Measurements from ENCODE around the gene ABCA1. TPM values are rescaled to one million over a fixed set of nuclear protein-coding genes. Genes with fewer than 3 reads are reported as not detected.

ABCA1 gene
- polyA plus RNA-seq, 1 donor (not counting 4 experiments of a cell fraction or from before 2014, with no cell fraction given), result 23.0 TPM

DNA sequence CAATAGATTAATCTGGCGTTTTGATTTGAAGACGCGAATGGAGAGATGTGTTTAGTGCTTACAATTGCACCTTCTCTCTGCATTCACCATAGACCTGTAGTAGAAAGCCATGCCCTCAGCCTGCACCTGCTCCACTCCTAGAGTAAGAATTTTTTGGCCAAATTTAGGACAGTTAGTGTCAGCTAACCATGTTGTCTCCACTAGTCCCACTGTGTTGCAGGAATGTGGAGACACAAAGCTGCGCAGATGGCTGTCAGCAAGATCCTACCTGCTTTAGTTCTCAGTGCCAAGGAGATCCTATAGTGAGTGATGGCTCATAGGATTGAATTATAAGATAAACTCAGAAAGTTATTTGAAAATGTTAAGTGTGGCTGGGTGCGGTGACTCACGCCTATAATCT is 35.1 kb upstream of the ABCA1 start:
- no peak overlapping the region for H3K4me3 ChIP-seq (ENCODE audit: control insufficient read depth in 2 of 3, extremely low read depth in 1 of 3, insufficient read depth in 2 of 3, low read depth in 1 of 3, low read length in 3 of 3)
- H3K9me1 ChIP-seq (ENCODE audit: control insufficient read depth, extremely low read depth, insufficient read depth, low read length), result no peaks in the 10 kb centered on the region
- no peaks in the 10 kb centered on the region for H3K27me3 ChIP-seq (ENCODE audit: control insufficient read depth, extremely low read depth, insufficient read depth, low read length)
- no peaks in the 10 kb centered on the region for H4K20me1 ChIP-seq (ENCODE audit: control insufficient read depth, extremely low read depth, insufficient read depth, low read length)
- no peaks in the 10 kb centered on the region for H3K79me2 ChIP-seq (ENCODE audit: control insufficient read depth, insufficient read depth, low read length)
- dilution Hi-C loops (cut with MboI; ENCODE audit: extremely low pct_ligation_motif_present, low sequenced_read_pairs), result no loop called here
- H3K9ac ChIP-seq (ENCODE audit: control insufficient read depth, extremely low read depth, insufficient read depth, low read length), result no peak overlapping the region
- FAIRE-seq, result no peak
- H3K36me3 ChIP-seq (ENCODE audit: control insufficient read depth in 2 of 2, extremely low read depth in 1 of 2, insufficient read depth in 2 of 2, low read length in 2 of 2), result no peaks in the 10 kb centered on the region
- TF ChIP-seq, protein P1, sequence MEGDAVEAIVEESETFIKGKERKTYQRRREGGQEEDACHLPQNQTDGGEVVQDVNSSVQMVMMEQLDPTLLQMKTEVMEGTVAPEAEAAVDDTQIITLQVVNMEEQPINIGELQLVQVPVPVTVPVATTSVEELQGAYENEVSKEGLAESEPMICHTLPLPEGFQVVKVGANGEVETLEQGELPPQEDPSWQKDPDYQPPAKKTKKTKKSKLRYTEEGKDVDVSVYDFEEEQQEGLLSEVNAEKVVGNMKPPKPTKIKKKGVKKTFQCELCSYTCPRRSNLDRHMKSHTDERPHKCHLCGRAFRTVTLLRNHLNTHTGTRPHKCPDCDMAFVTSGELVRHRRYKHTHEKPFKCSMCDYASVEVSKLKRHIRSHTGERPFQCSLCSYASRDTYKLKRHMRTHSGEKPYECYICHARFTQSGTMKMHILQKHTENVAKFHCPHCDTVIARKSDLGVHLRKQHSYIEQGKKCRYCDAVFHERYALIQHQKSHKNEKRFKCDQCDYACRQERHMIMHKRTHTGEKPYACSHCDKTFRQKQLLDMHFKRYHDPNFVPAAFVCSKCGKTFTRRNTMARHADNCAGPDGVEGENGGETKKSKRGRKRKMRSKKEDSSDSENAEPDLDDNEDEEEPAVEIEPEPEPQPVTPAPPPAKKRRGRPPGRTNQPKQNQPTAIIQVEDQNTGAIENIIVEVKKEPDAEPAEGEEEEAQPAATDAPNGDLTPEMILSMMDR (optimal IDR thresholded peaks at IDR 0.05 in 1 of 3, IDR thresholded peaks at IDR 0.05 in 1 of 3, conservative IDR thresholded peaks at IDR 0.05 in 1 of 3; ENCODE audit: extremely low read depth in 1 of 3, insufficient read depth in 2 of 3, low read length in 3 of 3), result no peak
- no peak for TF ChIP-seq EZH2 (IDR thresholded peaks at IDR 0.05; ENCODE audit: low read length)
- DNase-seq (ENCODE audit: low read depth, low spot score), result no peak
- H3K9me3 ChIP-seq (ENCODE audit: control insufficient read depth, low read depth, low read length), result no peaks in the 10 kb centered on the region
- no peak overlapping the region for H3K4me2 ChIP-seq (ENCODE audit: control insufficient read depth, extremely low read depth, insufficient read depth, low read depth, low read length)
- H2AFZ ChIP-seq (ENCODE audit: control insufficient read depth, low read length), result no peak overlapping the region
- H3K4me1 ChIP-seq (ENCODE audit: control insufficient read depth, extremely low read depth, insufficient read depth, low read length), result peaks cover 22% of the 10 kb centered on the region
- H3K27ac ChIP-seq (ENCODE audit: control insufficient read depth, insufficient read depth, low read length), result no peak overlapping the region

DNA sequence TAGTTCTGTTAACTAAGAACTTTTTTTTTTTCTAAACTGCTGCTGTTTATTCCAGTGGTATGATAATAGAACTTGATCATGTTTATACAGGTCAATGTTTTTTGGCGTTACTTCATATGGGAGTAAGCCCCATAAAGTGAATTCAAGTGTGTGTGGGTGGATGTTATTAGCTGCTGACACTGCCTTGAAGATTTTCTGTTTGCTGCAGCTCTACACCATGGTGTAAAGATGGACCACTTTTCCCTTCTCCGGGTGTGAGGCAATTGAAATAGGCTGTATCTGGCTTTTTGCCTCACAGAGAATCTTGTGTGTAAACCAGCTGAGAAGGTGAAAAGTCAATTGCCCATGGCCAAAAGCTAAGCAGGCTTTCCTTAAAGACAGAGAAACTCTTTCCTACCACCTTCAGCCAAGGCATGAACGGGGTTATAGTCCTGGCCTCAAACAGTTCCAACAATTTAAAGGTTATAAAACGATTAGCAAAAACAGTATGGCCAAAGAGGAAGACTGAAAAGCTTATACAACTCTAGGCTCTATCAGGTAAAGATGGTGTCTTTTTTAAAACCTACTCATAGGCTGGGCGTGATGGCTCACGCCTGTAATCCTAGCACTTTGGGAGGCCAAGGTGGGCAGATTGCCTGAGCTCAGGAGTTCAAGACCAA is 33.9 kb upstream of the ABCA1 start:
- H3K9ac ChIP-seq (ENCODE audit: control insufficient read depth, extremely low read depth, insufficient read depth, low read length), result peak overlapping the region; percentile 20
- H3K4me3 ChIP-seq (ENCODE audit: control insufficient read depth in 2 of 3, extremely low read depth in 1 of 3, insufficient read depth in 2 of 3, low read depth in 1 of 3, low read length in 3 of 3), result no peak overlapping the region
- H3K79me2 ChIP-seq (ENCODE audit: control insufficient read depth, insufficient read depth, low read length), result no peaks in the 10 kb centered on the region
- peak overlapping the region; percentile 46 for H2AFZ ChIP-seq (ENCODE audit: control insufficient read depth, low read length)
- TF ChIP-seq EZH2 (IDR thresholded peaks at IDR 0.05; ENCODE audit: low read length), result no peak
- TF ChIP-seq, protein P1 (optimal IDR thresholded peaks at IDR 0.05 in 1 of 3, IDR thresholded peaks at IDR 0.05 in 1 of 3, conservative IDR thresholded peaks at IDR 0.05 in 1 of 3; ENCODE audit: extremely low read depth in 1 of 3, insufficient read depth in 2 of 3, low read length in 3 of 3), result no peak
- DNase-seq (ENCODE audit: low read depth, low spot score) (no peak), FAIRE-seq (peak; percentile 78)
- H3K4me1 ChIP-seq (ENCODE audit: control insufficient read depth, extremely low read depth, insufficient read depth, low read length), result peaks cover 22% of the 10 kb centered on the region
- H3K4me2 ChIP-seq (ENCODE audit: control insufficient read depth, extremely low read depth, insufficient read depth, low read depth, low read length), result peak overlapping the region; percentile 77
- H3K27ac ChIP-seq (ENCODE audit: control insufficient read depth, insufficient read depth, low read length), result peak overlapping the region; percentile 73
- H3K36me3 ChIP-seq (ENCODE audit: control insufficient read depth in 2 of 2, extremely low read depth in 1 of 2, insufficient read depth in 2 of 2, low read length in 2 of 2), result no peaks in the 10 kb centered on the region
- dilution Hi-C loops (cut with MboI; ENCODE audit: extremely low pct_ligation_motif_present, low sequenced_read_pairs), result no loop called here
- no peaks in the 10 kb centered on the region for H3K27me3 ChIP-seq (ENCODE audit: control insufficient read depth, extremely low read depth, insufficient read depth, low read length)
- no peaks in the 10 kb centered on the region for H4K20me1 ChIP-seq (ENCODE audit: control insufficient read depth, extremely low read depth, insufficient read depth, low read length)
- no peaks in the 10 kb centered on the region for H3K9me1 ChIP-seq (ENCODE audit: control insufficient read depth, extremely low read depth, insufficient read depth, low read length)
- no peaks in the 10 kb centered on the region for H3K9me3 ChIP-seq (ENCODE audit: control insufficient read depth, low read depth, low read length)

Data from keratinocyte (primary cell).